Trophoblast cell (in vitro differentiated cells and primary cell): Measurements from ENCODE around the gene OR5T1.

Source experiments
- DNase-seq, 2 donors: peaks; one replicate each; pipeline ENCODE4 v3.0.0-alpha.2; 2016
- H2AFZ ChIP-seq: 2 replicates; pipeline ENCODE4 v1.6.1; 2013; ENCODE audit warnings: low read length, moderate library complexity, mild to moderate bottlenecking; ENCODE audit not compliant: insufficient read depth, poor library complexity
- H2AK5ac ChIP-seq: 2 replicates; pipeline ENCODE4 v1.6.1; 2013; ENCODE audit warnings: mild to moderate bottlenecking, low read length
- H2BK120ac ChIP-seq: 2 replicates; pipeline ENCODE4 v1.6.1; 2013; ENCODE audit warnings: low read length, mild to moderate bottlenecking, moderate library complexity; ENCODE audit not compliant: insufficient read depth, poor library complexity
- H2BK12ac ChIP-seq: 2 replicates; pipeline ENCODE4 v1.6.1; 2013; ENCODE audit warnings: mild to moderate bottlenecking, low read length, moderate library complexity
- H2BK5ac ChIP-seq: 2 replicates; pipeline ENCODE4 v1.6.1; 2013; ENCODE audit warnings: low read length, low read depth, moderate library complexity, mild to moderate bottlenecking; ENCODE audit not compliant: poor library complexity
- H3K14ac ChIP-seq: 2 replicates; pipeline ENCODE4 v1.6.1; 2013; ENCODE audit warnings: mild to moderate bottlenecking, low read length
- H3K18ac ChIP-seq: 2 replicates; pipeline ENCODE4 v1.6.1; 2013; ENCODE audit warnings: mild to moderate bottlenecking, low read length
- H3K23ac ChIP-seq: 2 replicates; pipeline ENCODE4 v1.6.1; 2013; ENCODE audit warnings: low read length
- H3K27ac ChIP-seq: 2 replicates; pipeline ENCODE4 v1.5.1; 2013; ENCODE audit warnings: low read depth, mild to moderate bottlenecking, inconsistent platforms, low read length, moderate library complexity
- H3K27me3 ChIP-seq: 2 replicates; pipeline ENCODE4 v1.6.1; 2013; ENCODE audit warnings: inconsistent platforms, mild to moderate bottlenecking, low read length, moderate library complexity; ENCODE audit not compliant: insufficient read depth
- H3K36me3 ChIP-seq, 2 experiments: 1 replicate in 1 of 2; 2 replicates in 1 of 2; pipeline ENCODE4 v1.6.1; 2013; ENCODE audit warnings: low read length in 2 of 2, mild to moderate bottlenecking in 2 of 2, moderate library complexity in 1 of 2; ENCODE audit not compliant: insufficient read depth in 2 of 2, control insufficient read depth in 1 of 2
- H3K4ac ChIP-seq: 2 replicates; pipeline ENCODE4 v1.6.1; 2013; ENCODE audit warnings: low read depth, mild to moderate bottlenecking, low read length, moderate library complexity
- H3K4me1 ChIP-seq, 2 experiments: 1 replicate in 1 of 2; 2 replicates in 1 of 2; pipeline ENCODE4 v1.6.1; 2013; ENCODE audit warnings: low read length in 2 of 2, mild to moderate bottlenecking in 2 of 2, moderate library complexity in 1 of 2; ENCODE audit not compliant: insufficient read depth in 2 of 2, control insufficient read depth in 1 of 2
- H3K4me2 ChIP-seq: 2 replicates; pipeline ENCODE4 v1.6.1; 2013; ENCODE audit warnings: inconsistent platforms, mild to moderate bottlenecking, low read length, moderate library complexity
- H3K4me3 ChIP-seq: 2 replicates; pipeline ENCODE4 v1.5.1; 2013; ENCODE audit warnings: mild to moderate bottlenecking, low read depth, low read length, inconsistent platforms
- H3K79me1 ChIP-seq: one replicate; pipeline ENCODE4 v1.6.1; 2013; ENCODE audit warnings: low read length
- H3K79me2 ChIP-seq: 2 replicates; pipeline ENCODE4 v1.6.1; 2013; ENCODE audit warnings: low read length, mild to moderate bottlenecking; ENCODE audit not compliant: control insufficient read depth, insufficient read depth, poor library complexity
- H3K9ac ChIP-seq: 2 replicates; pipeline ENCODE4 v1.6.1; 2013; ENCODE audit warnings: mild to moderate bottlenecking, low read length
- H3K9me3 ChIP-seq: 2 replicates; pipeline ENCODE4 v1.6.1; 2013; ENCODE audit warnings: low read depth, mild to moderate bottlenecking, control low read depth, inconsistent platforms, low read length; ENCODE audit not compliant: insufficient read depth
- H4K12ac ChIP-seq: 2 replicates; pipeline ENCODE4 v1.6.1; 2013; ENCODE audit warnings: low read depth, mild to moderate bottlenecking, low read length, moderate library complexity
- H4K8ac ChIP-seq: 2 replicates; pipeline ENCODE4 v1.6.1; 2013; ENCODE audit warnings: low read depth, mild to moderate bottlenecking, low read length, moderate library complexity
- H4K91ac ChIP-seq: one replicate; pipeline ENCODE4 v1.6.1; 2013; ENCODE audit warnings: low read depth, mild to moderate bottlenecking, low read length, moderate library complexity
- WGBS: extraction: QIAGEN DNeasy Blood & Tissue Kit; methylation state at CpG from one replicate; pipeline ENCODE4 v1.1.7; 2013; ENCODE audit warnings: missing lambda C conversion rate; ENCODE audit not compliant: insufficient read length, insufficient coverage; ENCODE audit errors: extremely low coverage; 5-methylcytosine and 5-hydroxymethylcytosine counted together

OR5T1 gene

DNA sequence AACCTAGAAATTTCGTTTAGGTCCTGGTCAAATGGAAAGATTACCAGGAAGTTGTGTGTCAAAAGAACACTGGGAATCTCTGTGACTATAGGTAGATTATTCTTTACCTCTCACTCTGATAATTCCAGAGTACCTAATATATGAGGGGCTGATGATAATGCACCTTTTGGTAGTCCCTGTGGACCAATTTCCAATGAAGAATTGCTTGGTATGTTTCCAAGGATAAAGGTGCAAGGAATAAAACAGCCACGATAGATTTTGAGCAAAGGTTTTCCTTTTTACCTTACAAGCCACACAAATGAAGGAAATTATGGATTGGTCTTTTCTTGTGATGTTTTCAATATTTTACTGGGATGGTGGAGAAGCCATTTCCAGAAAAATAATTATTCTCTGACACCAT, 18.2 kb downstream of the OR5T1 start, which contains the start of gene OR8H1:
Gene OR8H1 (minus strand): TSS at position 101 of the 400 bp plus-strand sequence. CDS start 1,192 bp downstream, outside the sequence.
- H3K9me3 ChIP-seq = no peaks in the 10 kb centered on the region
- H3K23ac ChIP-seq = no peak within 1 kb of the TSS
- H4K91ac ChIP-seq = no peak within 1 kb of the TSS
- H3K36me3 ChIP-seq = no peaks in the 10 kb centered on the region
- no peak within 1 kb of the TSS for H3K9ac ChIP-seq
- H2BK5ac ChIP-seq = no peak within 1 kb of the TSS
- H3K4me3 ChIP-seq = no peak within 1 kb of the TSS
- no peak within 1 kb of the TSS for H3K27ac ChIP-seq
- H2BK12ac ChIP-seq = no peak within 1 kb of the TSS
- H4K12ac ChIP-seq = no peak within 1 kb of the TSS
- no peaks in the 10 kb centered on the region for H3K79me2 ChIP-seq
- H2BK120ac ChIP-seq = no peak within 1 kb of the TSS
- H3K79me1 ChIP-seq = no peaks in the 10 kb centered on the region
- no CpG with 5 or more reads among the region's 2 CpGs for WGBS
- H3K4me2 ChIP-seq = no peak within 1 kb of the TSS
- no peak within 1 kb of the TSS for H3K14ac ChIP-seq
- H2AK5ac ChIP-seq = no peak within 1 kb of the TSS
- no peak within 1 kb of the TSS for H2AFZ ChIP-seq
- no peak for DNase-seq
- H3K4me1 ChIP-seq = no peaks in the 10 kb centered on the region
- no peak within 1 kb of the TSS for H4K8ac ChIP-seq
- no peak within 1 kb of the TSS for H3K18ac ChIP-seq
- H3K27me3 ChIP-seq = no peaks in the 10 kb centered on the region
- H3K4ac ChIP-seq = no peak within 1 kb of the TSS

DNA sequence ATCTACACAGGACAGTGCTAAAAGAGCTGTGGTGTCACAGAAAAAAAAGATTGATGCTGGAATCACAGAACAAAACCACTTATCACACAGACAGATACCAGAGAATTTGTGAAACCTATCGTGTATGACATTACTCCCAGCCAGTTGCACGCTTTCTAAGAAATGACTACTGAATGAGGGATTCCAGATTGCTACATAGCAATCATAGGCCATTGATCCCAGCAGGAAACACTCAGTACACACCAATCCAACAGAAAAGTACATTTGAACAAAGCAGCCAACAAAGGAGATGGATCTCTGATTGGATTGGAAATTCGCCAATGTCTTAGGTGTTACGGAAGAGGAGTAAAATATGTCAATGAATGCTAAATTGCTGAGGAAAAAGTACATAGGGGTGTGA, 22.9 kb downstream of the OR5T1 start:
- no peaks in the 10 kb centered on the region for H3K4me1 ChIP-seq
- H2AK5ac ChIP-seq = no peak overlapping the region
- H2BK12ac ChIP-seq = no peak overlapping the region
- WGBS = no CpG with 5 or more reads among the region's 4 CpGs
- no peak overlapping the region for H3K4me3 ChIP-seq
- no peaks in the 10 kb centered on the region for H3K79me1 ChIP-seq
- H2AFZ ChIP-seq = no peak overlapping the region
- H3K9me3 ChIP-seq = no peaks in the 10 kb centered on the region
- no peak overlapping the region for H3K23ac ChIP-seq
- H3K4ac ChIP-seq = no peak overlapping the region
- DNase-seq = no peak
- no peak overlapping the region for H4K91ac ChIP-seq
- H3K9ac ChIP-seq = no peak overlapping the region
- no peak overlapping the region for H3K18ac ChIP-seq
- H3K79me2 ChIP-seq = no peaks in the 10 kb centered on the region
- H2BK120ac ChIP-seq = no peak overlapping the region
- H3K36me3 ChIP-seq = no peaks in the 10 kb centered on the region
- no peak overlapping the region for H4K8ac ChIP-seq
- H3K4me2 ChIP-seq = no peak overlapping the region
- H3K14ac ChIP-seq = no peak overlapping the region
- H3K27me3 ChIP-seq = no peaks in the 10 kb centered on the region
- H4K12ac ChIP-seq = no peak overlapping the region
- H3K27ac ChIP-seq = no peak overlapping the region
- H2BK5ac ChIP-seq = no peak overlapping the region

DNA sequence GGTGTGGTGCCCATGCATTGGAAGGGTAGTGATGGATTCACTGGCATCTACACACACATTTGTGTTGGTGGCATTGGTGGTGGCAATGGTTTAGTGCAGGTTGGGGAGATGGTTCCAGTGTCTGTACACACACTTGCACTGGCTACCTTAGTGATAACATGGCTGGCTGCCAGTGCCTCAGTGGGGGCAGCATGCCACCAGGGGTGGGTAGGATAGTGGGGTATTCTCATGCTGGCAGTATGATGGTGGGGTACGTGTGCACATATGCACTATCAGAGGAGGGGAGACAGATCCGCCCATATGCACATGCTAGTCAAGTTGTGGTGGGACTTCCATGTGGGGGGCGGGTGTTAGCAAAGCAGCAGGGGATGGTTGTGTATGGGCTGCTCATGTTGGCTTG, 33.9 kb downstream of the OR5T1 start:
- H4K12ac ChIP-seq = no peak overlapping the region
- no peak overlapping the region for H3K23ac ChIP-seq
- no peak overlapping the region for H2BK5ac ChIP-seq

DNA sequence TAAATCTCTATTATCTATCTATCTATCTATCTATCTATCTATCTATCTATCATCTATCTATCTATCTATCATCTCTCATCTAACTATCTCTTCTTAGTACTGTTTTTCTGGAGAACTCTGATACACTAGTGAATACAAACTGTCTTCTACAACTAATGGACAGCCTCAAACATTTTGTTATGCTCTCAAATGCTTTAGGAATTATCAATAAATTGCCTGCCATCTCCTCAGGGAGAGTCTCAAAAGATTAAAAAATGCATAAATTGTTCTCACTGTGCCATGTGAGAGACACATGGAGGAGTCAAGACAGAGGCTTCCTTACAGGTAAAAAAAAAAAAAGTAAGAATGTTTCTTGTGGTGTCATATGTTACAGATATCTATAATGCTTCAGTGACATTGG, 40.9 kb downstream of the OR5T1 start, which contains the start of gene OR8K3:
Gene OR8K3 (plus strand): TSS at position 301 of the 400 bp plus-strand sequence. CDS start 3,163 bp downstream, outside the sequence.
- Histone ChIP-seq H2BK5ac (no peak within 1 kb of the TSS), H3K27me3 (no peaks in the 10 kb centered on the region), H3K27ac (no peak within 1 kb of the TSS), H3K4me1 (no peaks in the 10 kb centered on the region), H3K79me1 (no peaks in the 10 kb centered on the region), H2AK5ac (no peak within 1 kb of the TSS), H2BK120ac (no peak within 1 kb of the TSS), H4K8ac (no peak within 1 kb of the TSS), H3K4ac (no peak within 1 kb of the TSS), H3K9me3 (no peaks in the 10 kb centered on the region), H4K91ac (no peak within 1 kb of the TSS), H3K36me3 (no peaks in the 10 kb centered on the region), H3K4me2 (no peak within 1 kb of the TSS), H3K4me3 (no peak within 1 kb of the TSS), H3K9ac (no peak within 1 kb of the TSS), H3K18ac (no peak within 1 kb of the TSS), H3K14ac (no peak within 1 kb of the TSS), H3K79me2 (no peaks in the 10 kb centered on the region), H4K12ac (no peak within 1 kb of the TSS), H2AFZ (no peak within 1 kb of the TSS), H2BK12ac (no peak within 1 kb of the TSS), H3K23ac (no peak within 1 kb of the TSS)
- no peak for DNase-seq

More for the DNA sequence above, 33.9 kb downstream of the OR5T1 start:
- Histone ChIP-seq H4K8ac (no peak overlapping the region), H3K9ac (peak overlapping the region; percentile 33), H2AFZ (no peak overlapping the region), H3K4ac (no peak overlapping the region), H3K36me3 (no peaks in the 10 kb centered on the region), H2BK120ac (no peak overlapping the region), H3K4me2 (no peak overlapping the region), H3K27me3 (no peaks in the 10 kb centered on the region), H3K18ac (no peak overlapping the region), H3K79me1 (no peaks in the 10 kb centered on the region), H3K27ac (no peak overlapping the region), H3K4me3 (peak overlapping the region; percentile 49), H4K91ac (no peak overlapping the region), H3K4me1 (no peaks in the 10 kb centered on the region), H3K14ac (no peak overlapping the region), H2BK12ac (no peak overlapping the region), H2AK5ac (no peak overlapping the region), H3K79me2 (no peaks in the 10 kb centered on the region), H3K9me3 (peaks cover 6% of the 10 kb centered on the region)
- WGBS = no CpG with 5 or more reads among the region's 3 CpGs
- no peak for DNase-seq
